Omental fat pad (tissue), 4 donors: ENCODE results near the gene ARRDC2. TPM values are rescaled to one million over a fixed set of nuclear protein-coding genes. Genes with fewer than 3 reads are reported as not detected.

Experiments used
- ATAC-seq: fragments of 150-250 bp; one replicate; pipeline ENCODE4 v1.9.1; 2016; ENCODE audit warnings: mild to moderate bottlenecking, moderate library complexity; ENCODE audit not compliant: low FRiP score
- DNase-seq: peaks from one replicate; pipeline ENCODE4 v3.0.0-alpha.2; 2019; ENCODE audit warnings: low spot score
- total RNA-seq, 4 donors: library from RNA; depleted of rRNA; stranded (reverse); fragments of >200 nt; gene quantifications; one replicate each; pipeline ENCODE4 v1.1.0, GENCODE V29; 2016
- TF ChIP-seq, protein P1 (sequence below), 3 donors: fragments of 450-650 bp; IDR thresholded peaks; one replicate each; pipeline ENCODE4 v1.5.1; 2016 to 2017; ENCODE audit warnings: antibody characterized with exemption in 3 of 3, mild to moderate bottlenecking in 3 of 3, moderate library complexity in 2 of 3

Gene ARRDC2
- total RNA-seq, 4 donors from 2014 or later, result 16.0 to 117 (median 30.3) TPM

DNA sequence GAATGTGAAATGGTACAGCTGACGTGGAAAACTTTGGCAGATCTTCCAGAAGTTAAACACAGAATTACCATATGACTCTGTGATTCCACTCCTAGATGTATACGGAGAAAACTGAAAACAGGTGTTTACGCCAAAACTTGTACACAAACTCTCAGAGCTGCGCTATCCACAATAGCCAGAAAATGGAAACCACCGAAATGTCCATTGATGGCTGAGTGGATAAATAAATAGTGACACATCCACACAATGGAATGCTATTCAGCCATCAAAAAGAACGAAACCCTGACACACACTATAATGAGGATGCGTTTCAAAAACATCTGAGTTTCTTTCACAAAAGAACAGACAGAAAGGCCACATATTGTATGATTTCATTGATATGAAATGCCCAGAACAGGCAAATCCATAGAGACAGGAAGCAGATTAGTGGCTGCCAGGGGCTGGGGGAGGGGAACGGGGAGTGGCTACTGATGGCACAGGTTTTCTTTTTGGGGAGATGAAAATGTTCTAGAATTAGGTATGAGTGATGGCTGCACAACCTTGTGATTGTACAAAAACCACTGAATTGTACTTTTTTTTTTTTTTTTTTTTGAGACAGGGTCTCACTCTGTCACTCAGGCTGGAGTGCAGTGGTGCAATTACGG lies 45.7 kb downstream of the ARRDC2 start:
- TF ChIP-seq, protein P1, sequence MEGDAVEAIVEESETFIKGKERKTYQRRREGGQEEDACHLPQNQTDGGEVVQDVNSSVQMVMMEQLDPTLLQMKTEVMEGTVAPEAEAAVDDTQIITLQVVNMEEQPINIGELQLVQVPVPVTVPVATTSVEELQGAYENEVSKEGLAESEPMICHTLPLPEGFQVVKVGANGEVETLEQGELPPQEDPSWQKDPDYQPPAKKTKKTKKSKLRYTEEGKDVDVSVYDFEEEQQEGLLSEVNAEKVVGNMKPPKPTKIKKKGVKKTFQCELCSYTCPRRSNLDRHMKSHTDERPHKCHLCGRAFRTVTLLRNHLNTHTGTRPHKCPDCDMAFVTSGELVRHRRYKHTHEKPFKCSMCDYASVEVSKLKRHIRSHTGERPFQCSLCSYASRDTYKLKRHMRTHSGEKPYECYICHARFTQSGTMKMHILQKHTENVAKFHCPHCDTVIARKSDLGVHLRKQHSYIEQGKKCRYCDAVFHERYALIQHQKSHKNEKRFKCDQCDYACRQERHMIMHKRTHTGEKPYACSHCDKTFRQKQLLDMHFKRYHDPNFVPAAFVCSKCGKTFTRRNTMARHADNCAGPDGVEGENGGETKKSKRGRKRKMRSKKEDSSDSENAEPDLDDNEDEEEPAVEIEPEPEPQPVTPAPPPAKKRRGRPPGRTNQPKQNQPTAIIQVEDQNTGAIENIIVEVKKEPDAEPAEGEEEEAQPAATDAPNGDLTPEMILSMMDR (IDR thresholded peaks at IDR 0.05), result no peak
- ATAC-seq, result no peak
- no peak for DNase-seq

DNA sequence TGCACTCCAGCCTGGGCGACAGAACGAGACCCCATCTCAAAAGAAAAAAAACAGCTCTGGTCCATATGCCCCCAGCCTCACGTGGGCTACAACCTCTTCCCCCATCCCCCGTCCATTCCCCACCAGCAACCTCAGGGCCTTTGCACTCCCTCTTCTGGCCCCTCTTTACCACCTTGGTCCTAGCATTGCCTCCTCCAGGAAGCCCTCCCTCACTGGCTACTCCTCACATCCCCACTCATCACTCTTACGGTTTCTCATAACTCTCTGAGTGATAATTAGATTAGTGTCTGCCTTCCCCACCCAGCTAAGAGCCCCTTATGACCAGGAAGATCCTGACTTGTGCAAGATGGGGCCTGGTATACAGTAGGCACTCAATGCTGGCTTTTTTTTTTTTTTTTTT lies 48.0 kb downstream of the ARRDC2 start:
- ATAC-seq (no peak), DNase-seq (no peak)
- TF ChIP-seq, protein P1 (IDR thresholded peaks at IDR 0.05), result no peak

DNA sequence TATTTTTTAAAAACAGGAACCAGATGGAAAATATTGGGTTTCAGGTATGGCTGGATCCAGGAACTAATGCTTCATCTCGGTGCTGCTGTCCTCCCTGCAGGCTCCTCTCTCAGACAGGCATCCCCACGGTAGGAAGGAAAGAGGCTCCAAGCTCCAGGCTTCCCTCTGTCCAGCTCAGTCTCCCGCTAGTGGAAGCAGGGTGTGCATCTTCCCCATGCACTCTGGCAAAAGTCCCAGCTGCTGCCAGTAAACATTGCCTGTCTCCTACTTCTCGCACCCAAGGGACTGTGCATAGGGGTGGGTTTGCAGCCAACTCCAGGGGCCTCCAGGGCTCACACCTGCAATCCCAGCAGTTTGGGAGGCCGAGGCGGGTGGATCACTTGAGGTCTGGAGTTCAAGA lies 49.6 kb downstream of the ARRDC2 start:
- TF ChIP-seq, protein P1 (IDR thresholded peaks at IDR 0.05), result no peak
- DNase-seq (no peak), ATAC-seq (peak; percentile 16)

DNA sequence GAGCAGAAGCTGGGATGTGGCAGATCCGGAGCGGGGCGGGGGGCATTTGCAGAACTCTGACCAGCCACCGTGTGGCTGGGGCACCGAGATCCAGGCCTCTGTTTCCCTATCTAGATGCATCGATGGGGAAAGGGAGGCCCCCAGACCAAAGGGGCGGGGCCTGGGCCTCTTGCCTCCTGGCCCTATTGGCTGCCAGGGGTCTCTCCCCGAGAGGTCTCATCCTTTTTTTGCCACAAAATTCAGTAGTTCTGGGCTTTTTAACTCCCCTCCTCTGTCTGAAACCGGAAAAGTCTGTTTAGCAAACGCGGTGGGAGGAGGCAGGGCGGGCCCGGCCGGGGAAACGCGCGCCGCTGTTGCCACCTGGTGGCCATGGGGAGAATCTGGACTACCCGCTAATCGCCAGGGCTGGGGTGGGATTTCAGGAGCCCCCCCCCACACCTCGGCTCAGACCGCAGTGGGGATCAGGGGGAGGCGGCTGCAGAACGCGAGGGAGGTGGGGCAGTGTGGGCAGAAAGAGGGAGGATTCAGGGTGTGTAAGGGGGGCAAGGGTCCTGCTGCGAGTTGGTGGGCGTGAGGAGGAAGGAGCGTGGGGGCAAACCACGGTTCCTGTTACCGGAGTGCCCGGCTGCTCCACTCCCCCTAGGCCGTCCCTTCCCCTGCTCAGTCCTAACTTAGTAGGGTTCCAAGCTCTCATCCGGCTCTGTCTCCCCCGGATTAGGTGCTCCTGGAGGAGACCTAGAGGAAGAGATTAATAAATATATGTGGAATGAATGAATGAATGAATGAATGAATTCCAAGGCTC lies 50.4 kb downstream of the ARRDC2 start:
- TF ChIP-seq, protein P1 (IDR thresholded peaks at IDR 0.05), result peak in 2 of 3 donors; percentile 59 to 62
- peak; percentile 32 for DNase-seq
- ATAC-seq, result peak; percentile 71

DNA sequence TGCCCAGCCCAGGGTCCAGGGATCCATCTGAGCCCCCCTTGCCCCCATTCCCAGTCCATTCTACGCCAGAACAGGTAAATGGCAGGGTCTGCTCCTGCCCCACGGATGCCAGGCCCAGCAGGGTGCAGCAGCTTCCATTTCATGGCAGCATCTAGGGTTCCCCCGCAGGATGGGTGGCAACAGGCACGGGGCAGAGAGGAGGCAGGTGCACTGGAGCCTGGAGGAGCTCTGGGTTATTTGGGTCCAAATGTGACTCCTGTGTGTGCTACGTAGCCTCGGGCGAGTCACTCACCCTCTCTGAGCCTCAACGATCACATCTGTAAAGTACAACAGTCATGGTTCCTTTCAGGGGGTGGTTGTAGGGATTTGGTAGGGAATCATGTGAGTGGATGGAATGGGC lies 51.3 kb downstream of the ARRDC2 start:
- ATAC-seq (no peak), DNase-seq (no peak)
- TF ChIP-seq, protein P1 (IDR thresholded peaks at IDR 0.05), result no peak

DNA sequence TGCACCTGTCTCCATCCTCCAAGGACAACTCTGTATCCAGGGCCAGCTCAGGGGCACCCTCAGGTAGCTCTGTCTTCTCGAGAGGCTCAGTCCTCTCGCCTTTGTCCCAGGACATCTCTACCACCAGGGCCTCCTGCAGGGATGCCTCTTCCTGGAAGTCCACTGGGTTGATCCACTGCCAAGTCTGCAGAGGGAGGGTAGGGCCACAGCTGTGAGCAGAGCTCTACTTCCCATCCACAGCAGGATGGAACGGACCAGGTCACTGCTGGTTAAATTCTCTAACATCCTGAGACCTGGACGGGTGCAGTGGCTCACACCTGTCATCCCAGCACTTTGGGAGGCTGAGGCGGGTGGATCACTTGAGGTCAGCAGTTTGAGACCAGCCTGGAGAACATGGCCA lies 51.9 kb downstream of the ARRDC2 start:
- TF ChIP-seq, protein P1 (IDR thresholded peaks at IDR 0.05), result no peak
- DNase-seq, result no peak
- no peak for ATAC-seq

DNA sequence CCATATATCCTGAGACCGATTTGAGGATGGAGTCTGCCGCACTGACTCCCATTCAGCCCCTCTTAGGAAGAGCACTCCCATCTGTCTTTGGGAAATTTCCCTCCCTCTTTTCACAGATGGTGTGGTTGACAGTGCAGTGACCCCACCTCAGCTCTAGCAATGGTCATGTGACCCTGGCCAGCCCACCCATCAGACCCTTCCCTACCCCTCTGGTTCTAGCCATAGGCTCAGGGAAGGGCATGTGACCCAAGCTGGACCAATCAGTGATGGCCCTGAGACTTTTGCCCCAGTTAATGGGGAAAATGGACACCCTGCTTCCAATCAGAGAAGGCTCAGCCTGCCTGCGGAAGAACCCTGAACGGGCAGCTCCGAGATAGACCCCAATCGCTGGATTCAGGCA lies 52.5 kb downstream of the ARRDC2 start:
- no peak for ATAC-seq
- TF ChIP-seq, protein P1 (IDR thresholded peaks at IDR 0.05), result no peak

More for the DNA sequence above, 52.5 kb downstream of the ARRDC2 start:
- no peak for DNase-seq
